ENCODE results near the gene PRSS21. TPM values are rescaled to one million over a fixed set of nuclear protein-coding genes. Genes with fewer than 3 reads are reported as not detected.
A peak's percentile ranks its signal among the peaks of the same experiment; 100 is the strongest.

The PRSS21 gene
- total RNA-seq, 2 donors from 2014 or later, result 0.53 to 21.5 TPM

GRCh38 chr16:2842340-2843000, 25.4 kb downstream of the PRSS21 start:
- no peaks in the 10 kb centered on the region for H3K9me3 Mint-ChIP-seq
- H3K36me3 Mint-ChIP-seq, result no peaks in the 10 kb centered on the region
- peak overlapping the region; percentile 93 for H3K4me3 Mint-ChIP-seq
- peaks cover 47% of the 10 kb centered on the region in 2 donors for H3K4me1 Mint-ChIP-seq (ENCODE audit: low read depth in 2 of 2)
- DNase-seq (ENCODE audit: low spot score), result peak; percentile 95
- peak overlapping the region; percentile 93 to 96 for H3K27ac Mint-ChIP-seq
- H3K27me3 Mint-ChIP-seq, result no peaks in the 10 kb centered on the region
- peak; percentile 76 to 85 for ATAC-seq

- no peaks in the 10 kb centered on the region for H3K36me3 Mint-ChIP-seq
- no peaks in the 10 kb centered on the region for H3K27me3 Mint-ChIP-seq
- DNase-seq (ENCODE audit: low spot score) (no peak), ATAC-seq (no peak)
- H3K4me3 Mint-ChIP-seq, result no peak overlapping the region
- no peak overlapping the region for H3K27ac Mint-ChIP-seq
- H3K9me3 Mint-ChIP-seq, result no peaks in the 10 kb centered on the region
- peaks cover 40% of the 10 kb centered on the region in 2 donors for H3K4me1 Mint-ChIP-seq (ENCODE audit: low read depth in 2 of 2)
These were observed 26.5 kb downstream of the PRSS21 start for GRCh38 chr16:2843526-2843925.

GRCh38 chr16:2845116-2845515, 28.1 kb downstream of the PRSS21 start:
- H3K9me3 Mint-ChIP-seq, result no peaks in the 10 kb centered on the region
- ATAC-seq (no peak), DNase-seq (ENCODE audit: low spot score) (peak; percentile 49)
- H3K27ac Mint-ChIP-seq, result peak overlapping the region; percentile 50 to 86
- peaks cover 6 to 7% of the 10 kb centered on the region in 2 donors for H3K27me3 Mint-ChIP-seq
- H3K4me3 Mint-ChIP-seq, result peak overlapping the region; percentile 18
- peaks cover 26 to 37% of the 10 kb centered on the region in 2 donors for H3K4me1 Mint-ChIP-seq (ENCODE audit: low read depth in 2 of 2)
- H3K36me3 Mint-ChIP-seq, result no peaks in the 10 kb centered on the region

- H3K27ac Mint-ChIP-seq, result peak overlapping the region; percentile 56 to 86
- peak; percentile 54 to 61 for ATAC-seq
These were observed 29.7 kb downstream of the PRSS21 start for GRCh38 chr16:2846511-2847310.

GRCh38 chr16:2848933-2849725, 32.1 kb downstream of the PRSS21 start:
- Mint-ChIP-seq H3K4me1 (ENCODE audit: low read depth in 2 of 2) (peaks cover 17 to 28% of the 10 kb centered on the region in 2 donors), H3K9me3 (no peaks in the 10 kb centered on the region)

More at GRCh38 chr16:2846511-2847310, 29.7 kb downstream of the PRSS21 start:
- H3K4me3 Mint-ChIP-seq, result peak overlapping the region; percentile 23
- DNase-seq (ENCODE audit: low spot score), result peak; percentile 59
- peaks cover 26 to 35% of the 10 kb centered on the region in 2 donors for H3K4me1 Mint-ChIP-seq (ENCODE audit: low read depth in 2 of 2)
- H3K36me3 Mint-ChIP-seq, result no peaks in the 10 kb centered on the region
- H3K27me3 Mint-ChIP-seq, result peaks cover 6 to 7% of the 10 kb centered on the region in 2 donors
- H3K9me3 Mint-ChIP-seq, result no peaks in the 10 kb centered on the region

GRCh38 chr16:2852003-2852730, 35.1 kb downstream of the PRSS21 start:
- Mint-ChIP-seq H3K4me1 (ENCODE audit: low read depth in 2 of 2) (peaks cover 8 to 18% of the 10 kb centered on the region in 2 donors), H3K9me3 (peaks cover 5% of the 10 kb centered on the region), H3K4me3 (no peak overlapping the region), H3K27ac (no peak overlapping the region), H3K27me3 (peaks cover 6 to 7% of the 10 kb centered on the region in 2 donors), H3K36me3 (peaks cover 10% of the 10 kb centered on the region)
- DNase-seq (ENCODE audit: low spot score), result no peak
- ATAC-seq, result no peak

More at GRCh38 chr16:2848933-2849725, 32.1 kb downstream of the PRSS21 start:
- Mint-ChIP-seq H3K27ac (no peak overlapping the region), H3K27me3 (peaks cover 6 to 7% of the 10 kb centered on the region in 2 donors), H3K36me3 (peaks cover 2% of the 10 kb centered on the region), H3K4me3 (no peak overlapping the region)
- DNase-seq (ENCODE audit: low spot score), result no peak
- ATAC-seq, result no peak

- Mint-ChIP-seq H3K4me1 (ENCODE audit: low read depth in 2 of 2) (peaks cover 11 to 20% of the 10 kb centered on the region in 2 donors), H3K27ac (no peak overlapping the region), H3K27me3 (peaks cover 9 to 14% of the 10 kb centered on the region in 2 donors), H3K36me3 (peaks cover 10% of the 10 kb centered on the region), H3K9me3 (peaks cover 5% of the 10 kb centered on the region), H3K4me3 (no peak overlapping the region)
- ATAC-seq (no peak), DNase-seq (ENCODE audit: low spot score) (no peak)
These were observed 35.9 kb downstream of the PRSS21 start for GRCh38 chr16:2852731-2853507.

GRCh38 chr16:2853531-2854073, 36.6 kb downstream of the PRSS21 start:
- DNase-seq (ENCODE audit: low spot score) (no peak), ATAC-seq (no peak)
- peaks cover 5% of the 10 kb centered on the region for H3K9me3 Mint-ChIP-seq
- H3K4me3 Mint-ChIP-seq, result no peak overlapping the region
- H3K27ac Mint-ChIP-seq, result no peak overlapping the region
- H3K4me1 Mint-ChIP-seq (ENCODE audit: low read depth in 2 of 2), result peaks cover 11 to 20% of the 10 kb centered on the region in 2 donors
- peaks cover 10% of the 10 kb centered on the region for H3K36me3 Mint-ChIP-seq
- peaks cover 9 to 15% of the 10 kb centered on the region in 2 donors for H3K27me3 Mint-ChIP-seq

- Mint-ChIP-seq H3K36me3 (peaks cover 10% of the 10 kb centered on the region), H3K4me3 (no peak overlapping the region), H3K9me3 (peaks cover 5% of the 10 kb centered on the region), H3K4me1 (ENCODE audit: low read depth in 2 of 2) (peaks cover 11 to 14% of the 10 kb centered on the region in 2 donors), H3K27ac (no peak overlapping the region), H3K27me3 (peaks cover 2 to 7% of the 10 kb centered on the region in 2 donors)
- DNase-seq (ENCODE audit: low spot score) (no peak), ATAC-seq (no peak)
These were observed 37.8 kb downstream of the PRSS21 start for GRCh38 chr16:2854700-2855309.

- DNase-seq (ENCODE audit: low spot score) (no peak), ATAC-seq (no peak)
- Mint-ChIP-seq H3K36me3 (peaks cover 10% of the 10 kb centered on the region), H3K27ac (no peak overlapping the region), H3K27me3 (peaks cover 2 to 7% of the 10 kb centered on the region in 2 donors), H3K4me1 (ENCODE audit: low read depth in 2 of 2) (peaks cover 11 to 14% of the 10 kb centered on the region in 2 donors), H3K4me3 (no peak overlapping the region), H3K9me3 (peaks cover 5% of the 10 kb centered on the region)
These were observed 38.5 kb downstream of the PRSS21 start for GRCh38 chr16:2855536-2855935.

- Mint-ChIP-seq H3K36me3 (peaks cover 10% of the 10 kb centered on the region), H3K27ac (peak overlapping the region in 1 of 2 donors; percentile 50), H3K4me1 (ENCODE audit: low read depth in 2 of 2) (peaks cover 11 to 14% of the 10 kb centered on the region in 2 donors), H3K4me3 (peak overlapping the region; percentile 49), H3K27me3 (peaks cover 2 to 8% of the 10 kb centered on the region in 2 donors), H3K9me3 (peaks cover 6% of the 10 kb centered on the region)
- DNase-seq (ENCODE audit: low spot score), result no peak
- ATAC-seq, result peak in 1 of 2 donors; percentile 67
These were observed 39.1 kb downstream of the PRSS21 start for GRCh38 chr16:2856061-2856670.
